Measurements from ENCODE around the gene SLC5A4. TPM values are rescaled to one million over a fixed set of nuclear protein-coding genes. Genes with fewer than 3 reads are reported as not detected.
"Not testable (repeated sequence)": the region's sequence is repeated elsewhere in the genome, so short reads cannot be mapped to it uniquely, and the experiment has no call there.

The SLC5A4 gene
- polyA plus RNA-seq = not detected

GRCh38 chr22:32255217-32255616 lies at the start of gene SLC5A4:
TSS of gene SLC5A4 (minus strand) at chr22:32255347. CDS start at chr22:32255329, 18 bp downstream.
- no peak within 1 kb of the TSS for H3K27ac Mint-ChIP-seq
- peaks cover 0 to 6% (median 5%) of the 10 kb centered on the region in 3 donors for H3K27me3 Mint-ChIP-seq (ENCODE audit: low read depth in 3 of 3)

GRCh38 chr22:32293921-32294320 lies 38.8 kb upstream of the SLC5A4 start:
- H3K9me3 Mint-ChIP-seq; H3K27me3 Mint-ChIP-seq (ENCODE audit: low read depth in 3 of 3); DNase-seq; H3K36me3 Mint-ChIP-seq; H3K4me1 Mint-ChIP-seq; H3K27ac Mint-ChIP-seq; H3K4me3 Mint-ChIP-seq: not testable (repeated sequence)

More at GRCh38 chr22:32255217-32255616, at the start of gene SLC5A4:
- no peaks in the 10 kb centered on the region for H3K9me3 Mint-ChIP-seq
- H3K36me3 Mint-ChIP-seq = no peaks in the 10 kb centered on the region
- no peak for DNase-seq
- no peak within 1 kb of the TSS for H3K4me3 Mint-ChIP-seq
- H3K4me1 Mint-ChIP-seq = no peaks in the 10 kb centered on the region

- DNase-seq = no peak
- H3K4me3 Mint-ChIP-seq = no peak overlapping the region
- H3K36me3 Mint-ChIP-seq = no peaks in the 10 kb centered on the region
- H3K4me1 Mint-ChIP-seq = no peaks in the 10 kb centered on the region
- H3K27me3 Mint-ChIP-seq (ENCODE audit: low read depth in 3 of 3) = peaks cover 5 to 7% (median 6%) of the 10 kb centered on the region in 3 donors
- no peak overlapping the region for H3K27ac Mint-ChIP-seq
- no peaks in the 10 kb centered on the region for H3K9me3 Mint-ChIP-seq
These were observed 31.2 kb upstream of the SLC5A4 start for GRCh38 chr22:32286290-32286840.

GRCh38 chr22:32281072-32281471 lies 25.9 kb upstream of the SLC5A4 start:
- Mint-ChIP-seq H3K27me3 (ENCODE audit: low read depth in 3 of 3) (peaks cover 3 to 13% (median 6%) of the 10 kb centered on the region in 3 donors), H3K4me1 (no peaks in the 10 kb centered on the region), H3K27ac (no peak overlapping the region), H3K4me3 (no peak overlapping the region), H3K36me3 (no peaks in the 10 kb centered on the region), H3K9me3 (no peaks in the 10 kb centered on the region)
- DNase-seq = no peak

- H3K4me3 Mint-ChIP-seq; H3K36me3 Mint-ChIP-seq; DNase-seq; H3K9me3 Mint-ChIP-seq; H3K27ac Mint-ChIP-seq; H3K4me1 Mint-ChIP-seq; H3K27me3 Mint-ChIP-seq (ENCODE audit: low read depth in 3 of 3): not testable (repeated sequence)
These were observed 20.2 kb upstream of the SLC5A4 start for GRCh38 chr22:32275353-32275752.

GRCh38 chr22:32271389-32271788 lies 16.2 kb upstream of the SLC5A4 start:
- Mint-ChIP-seq H3K36me3 (no peaks in the 10 kb centered on the region), H3K27me3 (ENCODE audit: low read depth in 3 of 3) (peaks cover 0 to 5% (median 2%) of the 10 kb centered on the region in 3 donors), H3K9me3 (no peaks in the 10 kb centered on the region), H3K4me3 (no peak overlapping the region), H3K27ac (no peak overlapping the region), H3K4me1 (peaks cover 0 to 2% of the 10 kb centered on the region in 2 donors)
- DNase-seq = no peak

GRCh38 chr22:32270641-32271369 lies 15.7 kb upstream of the SLC5A4 start:
- no peak for DNase-seq
- Mint-ChIP-seq H3K4me3 (no peak overlapping the region), H3K9me3 (no peaks in the 10 kb centered on the region), H3K36me3 (no peaks in the 10 kb centered on the region), H3K27ac (no peak overlapping the region), H3K27me3 (ENCODE audit: low read depth in 3 of 3) (peaks cover under 1 to 5% (median 2%) of the 10 kb centered on the region in 3 donors), H3K4me1 (peaks cover 0 to 7% of the 10 kb centered on the region in 2 donors)

- Mint-ChIP-seq H3K36me3 (no peaks in the 10 kb centered on the region), H3K9me3 (no peaks in the 10 kb centered on the region), H3K4me1 (peaks cover 0 to 7% of the 10 kb centered on the region in 2 donors), H3K27me3 (ENCODE audit: low read depth in 3 of 3) (peaks cover 1 to 5% (median 4%) of the 10 kb centered on the region in 3 donors), H3K27ac (no peak overlapping the region), H3K4me3 (no peak overlapping the region)
- DNase-seq = no peak
These were observed 14.2 kb upstream of the SLC5A4 start for GRCh38 chr22:32269316-32269715.

- peaks cover 0 to 7% of the 10 kb centered on the region in 2 donors for H3K4me1 Mint-ChIP-seq
- no peak overlapping the region for H3K4me3 Mint-ChIP-seq
- no peaks in the 10 kb centered on the region for H3K36me3 Mint-ChIP-seq
- no peak for DNase-seq
- no peaks in the 10 kb centered on the region for H3K9me3 Mint-ChIP-seq
- H3K27me3 Mint-ChIP-seq (ENCODE audit: low read depth in 3 of 3) = peaks cover 1 to 6% (median 4%) of the 10 kb centered on the region in 3 donors
- no peak overlapping the region for H3K27ac Mint-ChIP-seq
These were observed 11.9 kb upstream of the SLC5A4 start for GRCh38 chr22:32267011-32267410.

- H3K9me3 Mint-ChIP-seq = no peaks in the 10 kb centered on the region
- peaks cover 1 to 6% (median 6%) of the 10 kb centered on the region in 3 donors for H3K27me3 Mint-ChIP-seq (ENCODE audit: low read depth in 3 of 3)
- H3K27ac Mint-ChIP-seq = no peak overlapping the region
- peaks cover 0 to 7% of the 10 kb centered on the region in 2 donors for H3K4me1 Mint-ChIP-seq
- H3K4me3 Mint-ChIP-seq = no peak overlapping the region
- DNase-seq = peak; percentile 35 to 55 (median 44)
- no peaks in the 10 kb centered on the region for H3K36me3 Mint-ChIP-seq
These were observed 11.0 kb upstream of the SLC5A4 start for GRCh38 chr22:32265882-32266767.

- not testable (repeated sequence) for H3K27ac Mint-ChIP-seq; H3K27me3 Mint-ChIP-seq (ENCODE audit: low read depth in 3 of 3); DNase-seq; H3K9me3 Mint-ChIP-seq; H3K36me3 Mint-ChIP-seq; H3K4me1 Mint-ChIP-seq; H3K4me3 Mint-ChIP-seq
These were observed 8.5 kb upstream of the SLC5A4 start for GRCh38 chr22:32263678-32264077.

- peaks cover 0 to 5% of the 10 kb centered on the region in 2 donors for H3K4me1 Mint-ChIP-seq
- no peak overlapping the region for H3K4me3 Mint-ChIP-seq
- H3K36me3 Mint-ChIP-seq = no peaks in the 10 kb centered on the region
- H3K27ac Mint-ChIP-seq = no peak overlapping the region
- H3K9me3 Mint-ChIP-seq = no peaks in the 10 kb centered on the region
- DNase-seq = no peak
- H3K27me3 Mint-ChIP-seq (ENCODE audit: low read depth in 3 of 3) = peaks cover 1 to 8% (median 3%) of the 10 kb centered on the region in 3 donors
These were observed 6.2 kb upstream of the SLC5A4 start for GRCh38 chr22:32261306-32261705.

GRCh38 chr22:32258791-32259190 lies 3.6 kb upstream of the SLC5A4 start:
- no peaks in the 10 kb centered on the region for H3K9me3 Mint-ChIP-seq
- no peak overlapping the region for H3K4me3 Mint-ChIP-seq
- H3K36me3 Mint-ChIP-seq = no peaks in the 10 kb centered on the region
- no peak for DNase-seq
- H3K27me3 Mint-ChIP-seq (ENCODE audit: low read depth in 3 of 3) = peaks cover 0 to 7% (median 2%) of the 10 kb centered on the region in 3 donors
- H3K27ac Mint-ChIP-seq = no peak overlapping the region
- H3K4me1 Mint-ChIP-seq = no peaks in the 10 kb centered on the region

GRCh38 chr22:32255726-32256125 lies 579 bp upstream of the SLC5A4 start:
- H3K27me3 Mint-ChIP-seq (ENCODE audit: low read depth in 3 of 3) = peaks cover 0 to 6% (median 3%) of the 10 kb centered on the region in 3 donors
- no peak overlapping the region for H3K27ac Mint-ChIP-seq
- H3K9me3 Mint-ChIP-seq = no peaks in the 10 kb centered on the region
- no peak overlapping the region for H3K4me3 Mint-ChIP-seq
- no peaks in the 10 kb centered on the region for H3K36me3 Mint-ChIP-seq
- DNase-seq = no peak
- H3K4me1 Mint-ChIP-seq = no peaks in the 10 kb centered on the region

All from immature natural killer cell (primary cell).